Inflammatory macrophage treated with lipopolysaccharide for 1 hour (primary cell): ENCODE results near the gene CFAP92.
"Not testable (repeated sequence)": the region's sequence is repeated elsewhere in the genome, so short reads cannot be mapped to it uniquely, and the experiment has no call there.

Experiments used
- DNase-seq, 2 donors: peaks; one replicate each; pipeline ENCODE4 v3.0.0-alpha.2; 2020 to 2022

CFAP92 gene

DNA sequence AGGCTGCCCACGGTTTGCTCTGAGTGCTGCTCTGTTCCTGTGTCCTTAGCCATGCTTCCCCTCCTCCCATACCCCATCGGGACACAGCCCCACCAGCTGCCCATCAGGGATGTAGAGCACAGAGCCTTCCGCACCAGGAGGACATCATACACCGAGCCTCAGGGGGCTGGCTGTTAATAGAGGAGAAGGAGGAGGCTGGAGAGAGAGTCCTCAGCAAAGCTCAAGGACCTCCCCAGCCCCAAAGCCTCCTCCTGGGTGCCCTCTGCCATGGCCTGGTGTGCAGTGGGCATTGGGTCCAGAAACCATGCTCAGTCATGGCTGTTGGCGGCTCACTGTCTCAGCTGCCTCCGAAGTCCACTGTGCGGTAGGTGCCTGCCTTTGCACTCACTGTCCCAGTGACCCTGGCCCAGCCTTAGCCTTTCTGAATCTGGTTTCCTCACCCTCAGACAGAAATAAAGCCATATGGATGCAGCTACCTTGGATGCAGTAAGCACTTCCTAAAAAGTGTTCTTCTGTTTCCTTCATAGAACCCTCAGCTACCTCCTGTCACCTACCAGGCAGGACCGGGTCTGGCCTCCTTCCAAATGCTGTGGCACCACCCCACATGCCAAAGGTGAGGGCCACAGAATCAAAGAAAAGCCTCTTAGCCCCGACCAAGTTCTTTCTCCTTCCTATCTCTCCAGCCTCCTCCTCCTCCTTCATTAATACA, 60.5 kb downstream of the CFAP92 start:
- DNase-seq = no peak

- no peak for DNase-seq
Observed at GRCh38 chr3:128932516-128933212, 61.2 kb downstream of the CFAP92 start.

GRCh38 chr3:128931046-128931445, 62.8 kb downstream of the CFAP92 start:
- DNase-seq = no peak

- DNase-seq = no peak
Observed at GRCh38 chr3:128929364-128929763, 64.5 kb downstream of the CFAP92 start.

- not testable (repeated sequence) for DNase-seq
Observed at GRCh38 chr3:128923986-128924385, 69.9 kb downstream of the CFAP92 start.

GRCh38 chr3:128923576-128923975, 70.3 kb downstream of the CFAP92 start:
- DNase-seq = no peak

DNA sequence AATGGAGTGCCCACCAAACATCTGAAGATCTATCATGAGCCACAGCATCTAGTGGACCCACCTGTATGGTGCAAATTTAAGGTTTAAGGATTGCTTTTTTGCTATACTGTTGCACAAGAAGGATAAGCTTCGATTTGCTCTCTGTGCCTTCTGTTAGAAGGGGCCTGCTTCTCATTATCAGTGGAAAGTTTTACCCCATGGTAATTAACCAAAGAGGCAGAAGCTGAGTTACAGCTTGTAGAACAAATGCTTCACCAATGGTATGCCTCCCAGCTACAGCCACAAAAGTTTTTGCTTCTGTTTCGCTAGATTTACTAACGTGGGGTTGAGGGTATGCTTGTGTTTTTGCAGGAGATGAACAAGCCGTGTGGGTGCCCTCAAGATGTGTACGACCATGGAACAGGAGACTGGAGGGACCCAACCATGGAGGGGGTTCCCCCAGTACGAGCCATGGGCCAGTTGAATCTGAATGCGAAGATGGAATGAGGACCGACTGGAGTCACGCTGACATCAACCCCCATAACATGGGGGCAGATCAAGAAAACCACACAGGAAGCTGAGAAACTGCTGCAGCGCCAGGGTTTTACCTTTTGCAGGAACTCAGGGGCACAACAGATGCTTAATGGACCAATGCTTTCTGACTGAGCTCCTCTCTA, 70.9 kb downstream of the CFAP92 start:
- DNase-seq = no peak

DNA sequence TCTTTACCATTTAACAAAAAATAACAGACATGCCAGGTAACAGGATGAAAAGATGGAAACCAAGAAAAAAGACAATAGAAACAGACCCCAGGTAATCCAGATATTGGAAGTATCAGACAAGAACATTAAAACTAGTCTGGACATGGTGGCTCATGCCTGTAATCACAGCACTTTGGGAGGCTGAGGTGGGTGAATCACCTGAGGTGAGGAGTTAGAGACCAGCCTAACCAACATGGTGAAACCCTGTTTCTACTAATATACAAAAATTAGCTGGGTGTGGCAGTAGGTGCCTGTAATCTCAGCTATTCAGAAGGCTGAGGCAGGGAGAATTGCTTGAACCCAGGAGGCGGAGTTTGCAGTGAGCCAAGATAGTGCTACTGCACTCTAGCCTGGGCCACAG, 73.9 kb downstream of the CFAP92 start:
- DNase-seq = no peak

- DNase-seq = no peak
Observed at GRCh38 chr3:128917291-128917690, 76.6 kb downstream of the CFAP92 start.

DNA sequence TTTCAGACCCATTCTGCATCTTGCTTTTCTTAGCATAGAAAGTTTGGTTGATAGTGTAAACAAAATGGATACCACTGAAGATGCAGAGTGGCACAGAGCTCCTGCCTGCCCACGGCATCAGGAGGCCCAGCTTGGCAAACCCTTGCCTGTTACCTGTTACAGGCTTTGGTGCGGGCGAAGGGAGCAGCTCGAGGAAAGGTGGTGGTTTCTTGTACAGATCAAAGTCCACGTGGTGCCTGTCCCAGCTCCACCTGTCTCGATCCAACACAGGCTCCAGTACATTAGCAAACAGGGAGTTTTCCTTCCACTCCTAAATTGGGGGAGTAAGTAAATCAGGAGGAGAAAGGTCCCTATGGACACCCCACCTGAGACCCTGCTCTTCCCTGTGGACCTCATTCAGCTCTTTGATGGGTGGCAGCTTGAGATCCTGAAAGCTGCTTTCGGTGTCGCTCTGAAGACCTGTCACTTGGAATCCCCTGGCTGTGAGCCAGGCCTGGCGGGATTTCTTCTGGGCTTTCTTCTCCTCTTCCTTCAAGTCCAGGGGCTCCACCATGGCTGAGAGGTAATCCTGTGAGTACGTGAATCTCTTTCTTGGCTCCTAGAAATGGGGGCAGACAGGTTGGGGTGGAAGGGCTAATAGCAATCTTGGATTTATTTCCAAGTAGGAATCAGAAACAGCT, 78.8 kb downstream of the CFAP92 start:
- DNase-seq = no peak

DNA sequence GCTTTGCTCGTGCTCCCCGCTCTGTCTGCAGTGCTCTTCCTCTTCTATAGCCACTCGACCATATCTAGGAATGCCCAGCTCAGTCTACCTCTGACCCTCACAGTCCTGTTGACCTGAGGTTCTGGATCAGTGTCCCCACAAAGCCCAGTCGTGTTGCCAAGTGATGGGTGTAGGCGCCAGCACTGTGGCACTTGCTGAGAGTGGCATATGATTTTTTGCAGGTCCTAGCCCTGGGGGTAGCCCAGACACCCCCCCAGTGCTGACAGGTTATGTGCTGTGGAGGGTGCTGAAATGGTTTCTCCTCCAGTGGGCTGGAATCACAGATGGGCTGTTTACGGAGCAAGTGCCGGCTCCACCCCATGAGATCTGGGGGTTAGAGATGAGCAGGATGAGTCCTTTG, 82.0 kb downstream of the CFAP92 start:
- no peak for DNase-seq

DNA sequence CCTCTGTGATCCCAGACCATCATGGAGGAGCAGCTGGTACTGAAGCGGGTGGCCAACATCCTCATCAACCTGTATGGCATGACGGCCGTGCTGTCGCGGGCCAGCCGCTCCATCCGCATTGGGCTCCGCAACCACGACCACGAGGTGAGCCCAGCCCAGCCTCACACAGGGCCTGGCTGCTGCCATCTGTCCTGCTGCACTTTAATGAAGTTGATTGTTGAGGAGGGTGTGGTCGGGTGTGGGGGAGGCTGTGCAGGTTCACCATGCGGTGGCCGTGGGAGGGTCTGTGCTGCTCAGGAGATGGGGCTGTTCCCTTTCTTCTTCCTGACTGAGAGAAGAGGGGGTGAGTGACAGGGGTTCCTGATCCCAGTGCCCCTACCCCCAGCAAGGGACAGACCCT, 83.9 kb downstream of the CFAP92 start:
- DNase-seq = no peak

- DNase-seq = no peak
Observed at GRCh38 chr3:128908951-128909350, 84.9 kb downstream of the CFAP92 start.

DNA sequence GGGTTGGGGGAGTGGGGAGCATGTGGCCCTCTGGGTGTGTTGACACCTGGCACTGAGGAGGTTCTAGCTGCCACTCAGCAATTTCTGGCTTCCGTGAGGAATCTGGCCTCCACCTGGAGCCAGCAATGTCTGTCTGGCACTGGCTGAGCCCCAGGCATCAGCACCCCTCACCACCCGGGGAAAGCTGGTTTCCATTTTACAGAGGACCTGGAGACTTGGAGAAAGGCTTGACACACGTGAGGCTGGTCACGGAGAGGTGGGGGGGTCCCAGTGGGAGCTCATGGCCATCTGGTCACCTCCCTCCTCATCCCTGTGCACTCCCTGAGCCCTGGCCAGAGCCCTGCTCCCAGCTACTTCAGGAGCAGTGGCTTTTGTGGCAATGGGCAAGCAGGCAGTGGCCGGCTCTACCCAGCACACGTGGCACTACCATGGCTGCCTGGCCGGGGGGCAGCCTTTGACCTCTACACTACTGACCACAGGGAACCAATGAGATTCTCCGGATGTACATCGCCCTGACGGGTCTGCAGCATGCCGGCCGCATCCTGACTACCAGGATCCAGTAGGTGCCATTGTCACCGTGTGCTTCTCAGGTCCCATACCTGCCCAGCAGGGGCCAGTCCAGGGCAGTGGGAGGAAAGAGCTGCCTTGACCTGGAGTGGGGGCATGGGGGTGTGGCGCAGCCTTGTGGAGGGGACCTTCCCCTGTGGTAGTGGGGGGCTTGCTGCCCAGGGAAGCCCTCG, 86.0 kb downstream of the CFAP92 start:
- no peak for DNase-seq

GRCh38 chr3:128906804-128907525, 86.9 kb downstream of the CFAP92 start:
- DNase-seq = no peak

DNA sequence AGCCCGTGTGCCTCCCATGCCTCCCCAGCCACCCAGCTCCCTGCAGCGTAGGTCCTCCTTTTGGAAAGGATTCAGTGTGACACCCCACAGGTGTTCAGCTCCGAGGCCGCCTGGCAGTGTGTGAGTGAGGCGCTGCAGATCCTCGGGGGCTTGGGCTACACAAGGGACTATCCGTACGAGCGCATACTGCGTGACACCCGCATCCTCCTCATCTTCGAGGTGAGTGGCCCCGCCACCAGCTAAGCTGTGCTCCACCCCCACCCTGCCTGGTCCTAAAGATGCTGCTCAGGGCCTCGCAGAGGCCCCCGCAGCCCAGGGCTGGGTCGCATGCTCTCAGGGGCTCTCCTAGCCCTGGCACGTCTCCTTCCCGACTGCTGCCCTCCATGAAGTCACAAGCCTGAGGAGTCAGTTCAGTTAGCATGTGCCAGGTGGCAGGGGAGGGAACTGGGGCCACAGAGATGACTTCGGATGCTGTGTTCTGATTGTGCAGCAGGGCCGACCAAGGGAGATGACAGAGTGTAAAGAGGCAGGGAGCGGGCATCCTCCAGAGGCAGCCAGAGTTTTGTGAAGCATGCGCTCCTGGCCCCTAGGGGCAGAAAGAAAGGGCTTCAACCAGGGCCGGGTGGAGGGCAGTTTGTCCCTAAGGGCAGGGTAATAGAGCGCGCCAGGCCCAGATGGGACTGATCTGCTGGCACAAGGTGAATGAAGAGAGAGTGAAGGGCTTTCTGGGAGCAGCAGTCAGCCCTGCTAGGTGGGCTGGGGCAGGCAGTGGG, 87.7 kb downstream of the CFAP92 start:
- no peak for DNase-seq

DNA sequence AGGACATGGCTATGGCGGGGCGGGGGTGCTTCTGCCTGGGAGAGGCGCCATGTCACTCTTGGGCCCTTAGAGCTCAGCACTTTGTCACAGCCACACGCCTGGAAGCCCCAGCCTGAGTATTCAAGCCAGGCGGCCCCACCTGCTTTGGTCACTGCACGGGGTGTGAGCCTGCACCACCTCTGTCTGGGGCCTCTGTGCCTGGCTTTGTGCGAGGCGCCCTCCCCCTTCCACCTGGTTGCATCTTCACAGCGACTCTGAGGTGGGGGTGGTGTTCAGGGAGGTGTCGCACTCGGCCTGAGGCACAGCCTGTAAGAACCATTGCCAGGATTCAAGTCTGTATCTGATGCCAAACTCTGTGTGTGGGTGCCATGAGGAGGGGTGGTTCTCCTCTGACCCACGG, 90.4 kb downstream of the CFAP92 start:
- no peak for DNase-seq

- DNase-seq = no peak
Observed at GRCh38 chr3:128902426-128902825, 91.5 kb downstream of the CFAP92 start.

- DNase-seq = no peak
Observed at GRCh38 chr3:128895843-128896697, 97.8 kb downstream of the CFAP92 start.
